GM18502 (cell line): ENCODE data around the gene TSKU.
"Not testable (repeated sequence)": the region's sequence is repeated elsewhere in the genome, so short reads cannot be mapped to it uniquely, and the experiment has no call there.

ENCODE experiments used
- ATAC-seq: cut with Tn5 transposase; IDR thresholded peaks from one replicate; pipeline ENCODE4 v1.9.1; 2021; ENCODE audit warnings: mild to moderate bottlenecking; ENCODE audit not compliant: unreplicated experiment, poor library complexity

The TSKU gene

GRCh38 chr11:76787271-76787670 lies 4.1 kb downstream of the TSKU start:
- ATAC-seq, result no peak

- no peak for ATAC-seq
Observed at GRCh38 chr11:76787911-76788596, 4.9 kb downstream of the TSKU start.

GRCh38 chr11:76788661-76789442 lies 5.7 kb downstream of the TSKU start:
- no peak for ATAC-seq

- no peak for ATAC-seq
Observed at GRCh38 chr11:76789443-76789719, 6.2 kb downstream of the TSKU start.

- ATAC-seq, result no peak
Observed at GRCh38 chr11:76790251-76790650, 7.1 kb downstream of the TSKU start.

GRCh38 chr11:76791002-76791770 lies 8.0 kb downstream of the TSKU start:
- not testable (repeated sequence) for ATAC-seq

- no peak for ATAC-seq
Observed at GRCh38 chr11:76791861-76792260, 8.7 kb downstream of the TSKU start.

- no peak for ATAC-seq
Observed at GRCh38 chr11:76792505-76793264, 9.5 kb downstream of the TSKU start.

GRCh38 chr11:76793391-76794291 lies 10.5 kb downstream of the TSKU start:
- no peak for ATAC-seq

GRCh38 chr11:76794371-76795289 lies 11.5 kb downstream of the TSKU start:
- ATAC-seq, result no peak

- no peak for ATAC-seq
Observed at GRCh38 chr11:76795290-76795935, 12.3 kb downstream of the TSKU start.

GRCh38 chr11:76795936-76796441 lies 12.8 kb downstream of the TSKU start:
- ATAC-seq, result no peak

- no peak for ATAC-seq
Observed at GRCh38 chr11:76796511-76797198, 13.5 kb downstream of the TSKU start.

- ATAC-seq, result no peak
Observed at GRCh38 chr11:76797341-76798201, 14.4 kb downstream of the TSKU start.

- ATAC-seq, result no peak
Observed at GRCh38 chr11:76798202-76798581, 15.0 kb downstream of the TSKU start.

GRCh38 chr11:76798671-76799065 lies 15.5 kb downstream of the TSKU start:
- ATAC-seq, result no peak
